ENCODE data around the gene MYL10. TPM values are rescaled to one million over a fixed set of nuclear protein-coding genes. Genes with fewer than 3 reads are reported as not detected.

The MYL10 gene
- total and polyA plus RNA-seq, 2 of the 8 experiments (the other 6 are each of a cell fraction or from before 2014, with no cell fraction given): 0.18 TPM; not detected in 1

DNA sequence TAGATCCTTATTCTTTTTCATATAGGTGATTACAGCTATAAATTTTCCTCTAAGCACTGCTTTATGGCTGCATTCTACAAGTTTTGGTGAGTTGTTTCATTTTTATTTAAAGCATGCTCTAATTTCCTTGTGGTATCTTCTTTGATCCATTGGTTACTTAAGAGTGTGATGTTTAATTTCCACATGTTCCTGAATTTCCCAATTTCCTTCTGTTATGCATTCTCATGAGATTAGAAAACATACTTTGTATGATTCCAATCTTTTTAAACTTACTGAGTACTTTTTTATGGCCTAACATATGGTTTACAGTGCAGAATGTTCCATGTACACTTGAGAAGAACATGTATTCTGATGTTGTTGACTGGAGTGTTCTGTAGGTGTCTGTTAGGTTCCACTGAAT lies 53.4 kb downstream of the MYL10 start:
- Histone ChIP-seq H2BK20ac (ENCODE audit: low read length) (no peak overlapping the region), H4K20me1 (replicated peaks in 1 of 2; ENCODE audit: control insufficient read depth in 1 of 2, insufficient read depth in 2 of 2, low read length in 2 of 2) (no peaks in the 10 kb centered on the region), H3K56ac (replicated peaks; ENCODE audit: insufficient read length, low read depth, low read length) (no peak overlapping the region), H2BK12ac (ENCODE audit: low read depth, low read length) (no peak overlapping the region), H3K27me3 (replicated peaks in 1 of 4; ENCODE audit: control insufficient read depth in 3 of 4, extremely low read depth in 1 of 4, insufficient read depth in 3 of 4, low read length in 3 of 4) (no peaks in the 10 kb centered on the region), H3K9me3 (ENCODE audit: insufficient read depth in 2 of 2, low read depth in 1 of 2, low read length in 1 of 2) (peaks cover 10 to 23% of the 10 kb centered on the region in 2 experiments), H3K14ac (ENCODE audit: insufficient read length) (no peak overlapping the region), H3K23me2 (ENCODE audit: low read depth, low read length) (no peaks in the 10 kb centered on the region), H3K36me3 (ENCODE audit: control insufficient read depth in 2 of 4, insufficient read depth in 4 of 4, low read length in 3 of 4) (no peaks in the 10 kb centered on the region; a peak in 1 of 8 replicates), H2AK5ac (ENCODE audit: low read depth, low read length) (no peak overlapping the region), H3K23ac (ENCODE audit: insufficient read length) (no peak overlapping the region), H2BK5ac (ENCODE audit: low read depth, low read length) (no peak overlapping the region), H2BK15ac (ENCODE audit: low read length) (no peak overlapping the region), H3K4me1 (replicated peaks in 1 of 4; ENCODE audit: control insufficient read depth in 3 of 4, insufficient read depth in 4 of 4, low read length in 3 of 4) (peaks cover 0 to 4% (median 1%) of the 10 kb centered on the region in 4 experiments; a peak in 3 of 7 replicates), H2AFZ (ENCODE audit: low read length) (no peak overlapping the region), H3K9ac (replicated peaks in 1 of 4; ENCODE audit: extremely low read depth in 1 of 4, low read depth in 3 of 4, low read length in 3 of 4) (no peak overlapping the region), H4K5ac (ENCODE audit: insufficient read length, low read depth, low read length) (no peak overlapping the region), H3K4me2 (ENCODE audit: insufficient read depth in 1 of 2, low read depth in 2 of 2, low read length in 2 of 2) (peak overlapping the region in 1 of 2 experiments; percentile 35; a peak in 1 of 4 replicates), H3K27ac (ENCODE audit: low read depth, low read length) (no peak overlapping the region), H3K79me1 (ENCODE audit: low read depth, low read length) (no peaks in the 10 kb centered on the region), H3K18ac (ENCODE audit: extremely low read depth, low read length) (no peak overlapping the region), H4K8ac (ENCODE audit: extremely low read depth, insufficient read depth, low read length) (no peak overlapping the region), H3K4me3 (ENCODE audit: extremely low read depth in 1 of 4, insufficient read depth in 2 of 4, low read depth in 3 of 4, low read length in 4 of 4) (peak overlapping the region in 1 of 4 experiments; percentile 39; a peak in 1 of 8 replicates), H3K4ac (replicated peaks; ENCODE audit: insufficient read length, low read depth, low read length) (no peak overlapping the region), H4K91ac (replicated peaks; ENCODE audit: insufficient read length, low read length) (no peak overlapping the region), H2BK120ac (replicated peaks; ENCODE audit: low read depth, low read length) (no peak overlapping the region), H3K79me2 (ENCODE audit: control insufficient read depth in 1 of 2, insufficient read depth in 2 of 2, low read length in 2 of 2) (no peaks in the 10 kb centered on the region)
- no peak for DNase-seq (ENCODE audit: low read depth in 1 of 2, low spot score in 2 of 2)
- CTCF ChIA-PET (ENCODE audit: partially characterized antibody): no interaction called here
- POLR2A ChIA-PET (ENCODE audit: partially characterized antibody): interaction anchor here (0.6 to 2.8 kb wide), 20 partner anchors 7 to 712 kb away, joined by 3 to 19 read pairs (median 4); no protein-coding TSS in a partner anchor
- no peak for TF ChIP-seq EZH2 (IDR thresholded peaks at IDR 0.05; ENCODE audit: low read depth, low read length, severe bottlenecking)
- no peak for TF ChIP-seq PHF8 (conservative IDR thresholded peaks at IDR 0.05; ENCODE audit: low read depth, low read length)
- TF ChIP-seq CTBP2 (IDR thresholded peaks at IDR 0.05; ENCODE audit: borderline replicate concordance, insufficient read depth, insufficient read length, low read length): no peak
- TF ChIP-seq SIN3A (conservative IDR thresholded peaks at IDR 0.05 in 1 of 2, IDR thresholded peaks at IDR 0.05 in 1 of 2; ENCODE audit: low read depth in 1 of 2, low read length in 2 of 2): no peak
- no peak for TF ChIP-seq GABPA (IDR thresholded peaks at IDR 0.05; ENCODE audit: borderline replicate concordance, insufficient read depth, low read length)
- no peak for TF ChIP-seq CREB1 (IDR thresholded peaks at IDR 0.05)
- TF ChIP-seq NRF1 (IDR thresholded peaks at IDR 0.05; ENCODE audit: low read depth, low read length): no peak
- TF ChIP-seq EGR1 (IDR thresholded peaks at IDR 0.05; ENCODE audit: borderline replicate concordance, low read depth, low read length): no peak
- TF ChIP-seq MAX (IDR thresholded peaks at IDR 0.05): no peak
- no peak for TF ChIP-seq ATF3 (IDR thresholded peaks at IDR 0.05; ENCODE audit: insufficient read depth, low read depth, low read length)
- no peak for TF ChIP-seq HDAC6 (IDR thresholded peaks at IDR 0.05; ENCODE audit: low read depth, low read length)
- FAIRE-seq: no peak
